ENCODE results near the gene ASPA. TPM values are rescaled to one million over a fixed set of nuclear protein-coding genes. Genes with fewer than 3 reads are reported as not detected.

ASPA gene
- total RNA-seq, 1 donor from 2014 or later, result 2.8 TPM

DNA sequence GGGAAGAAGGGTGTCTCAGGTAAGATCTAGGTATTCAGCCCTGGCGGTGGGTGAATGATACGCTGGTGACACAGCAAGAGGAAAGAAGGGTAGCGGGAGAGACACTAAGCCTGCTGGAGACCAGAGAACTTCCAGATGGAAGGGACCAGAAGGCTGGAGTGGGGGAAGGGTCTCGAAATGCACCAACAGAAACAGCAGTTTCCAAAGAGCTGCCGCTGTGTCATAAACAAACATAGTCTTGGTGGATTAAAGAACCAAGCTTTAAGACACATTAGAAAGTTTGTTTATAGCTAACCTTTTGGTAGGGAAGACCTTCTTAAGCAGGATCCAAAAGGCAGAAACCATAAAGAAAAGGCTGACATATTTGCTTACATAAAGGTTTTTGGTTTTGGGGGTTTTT is 60.9 kb downstream of the ASPA start:
- Histone ChIP-seq H3K4me1 (peaks cover 17% of the 10 kb centered on the region), H3K36me3 (no peaks in the 10 kb centered on the region), H3K27ac (replicated peaks) (no peak overlapping the region), H3K27me3 (ENCODE audit: low read depth) (no peaks in the 10 kb centered on the region), H3K4me3 (no peak overlapping the region), H3K9me3 (replicated peaks) (no peaks in the 10 kb centered on the region)
- no peak for DNase-seq
- TF ChIP-seq, protein P1, sequence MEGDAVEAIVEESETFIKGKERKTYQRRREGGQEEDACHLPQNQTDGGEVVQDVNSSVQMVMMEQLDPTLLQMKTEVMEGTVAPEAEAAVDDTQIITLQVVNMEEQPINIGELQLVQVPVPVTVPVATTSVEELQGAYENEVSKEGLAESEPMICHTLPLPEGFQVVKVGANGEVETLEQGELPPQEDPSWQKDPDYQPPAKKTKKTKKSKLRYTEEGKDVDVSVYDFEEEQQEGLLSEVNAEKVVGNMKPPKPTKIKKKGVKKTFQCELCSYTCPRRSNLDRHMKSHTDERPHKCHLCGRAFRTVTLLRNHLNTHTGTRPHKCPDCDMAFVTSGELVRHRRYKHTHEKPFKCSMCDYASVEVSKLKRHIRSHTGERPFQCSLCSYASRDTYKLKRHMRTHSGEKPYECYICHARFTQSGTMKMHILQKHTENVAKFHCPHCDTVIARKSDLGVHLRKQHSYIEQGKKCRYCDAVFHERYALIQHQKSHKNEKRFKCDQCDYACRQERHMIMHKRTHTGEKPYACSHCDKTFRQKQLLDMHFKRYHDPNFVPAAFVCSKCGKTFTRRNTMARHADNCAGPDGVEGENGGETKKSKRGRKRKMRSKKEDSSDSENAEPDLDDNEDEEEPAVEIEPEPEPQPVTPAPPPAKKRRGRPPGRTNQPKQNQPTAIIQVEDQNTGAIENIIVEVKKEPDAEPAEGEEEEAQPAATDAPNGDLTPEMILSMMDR (IDR thresholded peaks at IDR 0.05; ENCODE audit: borderline replicate concordance), result no peak
- intact Hi-C loops (cut with micrococcal nuclease), result no loop called here

GRCh38 chr17:3539881-3540540 is 64.2 kb downstream of the ASPA start:
- no peak overlapping the region for H3K4me3 ChIP-seq
- TF ChIP-seq, protein P1 (IDR thresholded peaks at IDR 0.05; ENCODE audit: borderline replicate concordance), result no peak
- intact Hi-C loops (cut with micrococcal nuclease), result no loop called here
- DNase-seq, result no peak
- H3K4me1 ChIP-seq, result peaks cover 10% of the 10 kb centered on the region
- no peaks in the 10 kb centered on the region for H3K9me3 ChIP-seq (replicated peaks)
- no peaks in the 10 kb centered on the region for H3K36me3 ChIP-seq
- peaks cover 9% of the 10 kb centered on the region for H3K27me3 ChIP-seq (ENCODE audit: low read depth)
- no peak overlapping the region for H3K27ac ChIP-seq (replicated peaks)

- no peak for DNase-seq
- no peak overlapping the region for H3K4me3 ChIP-seq
- TF ChIP-seq, protein P1 (IDR thresholded peaks at IDR 0.05; ENCODE audit: borderline replicate concordance), result no peak
- no peak overlapping the region for H3K27ac ChIP-seq (replicated peaks)
- H3K9me3 ChIP-seq (replicated peaks), result no peaks in the 10 kb centered on the region
- H3K4me1 ChIP-seq, result no peaks in the 10 kb centered on the region
- H3K27me3 ChIP-seq (ENCODE audit: low read depth), result peaks cover 9% of the 10 kb centered on the region
- no peaks in the 10 kb centered on the region for H3K36me3 ChIP-seq
- intact Hi-C loops (cut with micrococcal nuclease), result no loop called here
Observed at GRCh38 chr17:3542410-3543088, 66.8 kb downstream of the ASPA start.

GRCh38 chr17:3543453-3543852 is 67.7 kb downstream of the ASPA start:
- intact Hi-C loops (cut with micrococcal nuclease), result no loop called here
- Histone ChIP-seq H3K27me3 (ENCODE audit: low read depth) (peaks cover 9% of the 10 kb centered on the region), H3K27ac (replicated peaks) (no peak overlapping the region), H3K4me3 (no peak overlapping the region), H3K4me1 (no peaks in the 10 kb centered on the region), H3K9me3 (replicated peaks) (no peaks in the 10 kb centered on the region), H3K36me3 (no peaks in the 10 kb centered on the region)
- TF ChIP-seq, protein P1 (IDR thresholded peaks at IDR 0.05; ENCODE audit: borderline replicate concordance), result no peak
- no peak for DNase-seq

- no peaks in the 10 kb centered on the region for H3K9me3 ChIP-seq (replicated peaks)
- intact Hi-C loops (cut with micrococcal nuclease), result no loop called here
- no peak overlapping the region for H3K27ac ChIP-seq (replicated peaks)
- no peak for DNase-seq
- peaks cover 9% of the 10 kb centered on the region for H3K27me3 ChIP-seq (ENCODE audit: low read depth)
- H3K4me3 ChIP-seq, result no peak overlapping the region
- TF ChIP-seq, protein P1 (IDR thresholded peaks at IDR 0.05; ENCODE audit: borderline replicate concordance), result no peak
- no peaks in the 10 kb centered on the region for H3K36me3 ChIP-seq
- H3K4me1 ChIP-seq, result no peaks in the 10 kb centered on the region
Observed at GRCh38 chr17:3544365-3544764, 68.6 kb downstream of the ASPA start.

Measured in left ventricle myocardium inferior (tissue), 1 donor.